Smooth muscle cell (in vitro differentiated cells): ENCODE results near the gene FLAD1. TPM values are rescaled to one million over a fixed set of nuclear protein-coding genes. Genes with fewer than 3 reads are reported as not detected.

Experiments used
- DNase-seq: peaks from one replicate; lab custom pipeline; 2025; ENCODE audit not compliant: unreplicated experiment; lab: John Stamatoyannopoulos, UW
- H2AFZ ChIP-seq: fragments of 200-600 bp; sonication (generic); 2 replicates; pipeline ENCODE4 v1.6.0; 2016; ENCODE audit warnings: antibody characterized with exemption, low read depth, mild to moderate bottlenecking
- H3F3A ChIP-seq: fragments of 200-600 bp; sonication (generic); 2 replicates; pipeline ENCODE4 v1.6.0; 2017; ENCODE audit warnings: antibody characterized with exemption, low read depth
- H3K27ac ChIP-seq: fragments of 200-600 bp; sonication (generic); 2 replicates; pipeline ENCODE4 v1.5.1; 2016; ENCODE audit warnings: low read depth, mild to moderate bottlenecking
- H3K27me3 ChIP-seq: fragments of 200-600 bp; sonication (generic); 2 replicates; pipeline ENCODE4 v1.6.1; 2016; ENCODE audit warnings: low read depth, mild to moderate bottlenecking
- H3K36me3 ChIP-seq: fragments of 200-600 bp; sonication (generic); 2 replicates; pipeline ENCODE4 v1.5.1; 2016; ENCODE audit warnings: low read depth
- H3K4me1 ChIP-seq: fragments of 200-600 bp; sonication (generic); 2 replicates; pipeline ENCODE4 v1.5.1; 2016; ENCODE audit warnings: low read depth
- H3K4me2 ChIP-seq: fragments of 200-600 bp; sonication (generic); 2 replicates; pipeline ENCODE4 v1.6.0; 2016; ENCODE audit warnings: mild to moderate bottlenecking
- H3K4me3 ChIP-seq: fragments of 200-600 bp; sonication (generic); 2 replicates; pipeline ENCODE4 v1.5.1; 2016; ENCODE audit warnings: mild to moderate bottlenecking
- H3K79me2 ChIP-seq: fragments of 200-600 bp; sonication (generic); 2 replicates; pipeline ENCODE4 v1.6.0; 2016; ENCODE audit warnings: low read depth, mild to moderate bottlenecking
- H3K9ac ChIP-seq: fragments of 200-600 bp; sonication (generic); 2 replicates; pipeline ENCODE4 v1.6.0; 2016; ENCODE audit warnings: low read depth
- H3K9me3 ChIP-seq: fragments of 200-600 bp; sonication (generic); replicated peaks from 2 replicates; pipeline ENCODE4 v1.5.1; 2016; ENCODE audit warnings: low read depth
- H4K20me1 ChIP-seq: fragments of 200-600 bp; sonication (generic); 2 replicates; pipeline ENCODE4 v1.6.0; 2016; ENCODE audit warnings: low read depth
- WGBS: methylation state at CpG from one replicate; pipeline ENCODE4 v1.1.7; 2016; ENCODE audit warnings: low lambda C conversion rate; 5-methylcytosine and 5-hydroxymethylcytosine counted together
- polyA plus RNA-seq: library from polyadenylated mRNA; unstranded; fragments of >200 nt; fragmentation: Nextera tagmentation; extraction: Ambion mirVana; gene quantifications from 2 replicates; pipeline ENCODE4 v1.2.1, GENCODE V29; 2016
- total RNA-seq: library from RNA; depleted of rRNA; stranded (reverse); fragments of >200 nt; gene quantifications from 2 replicates; pipeline ENCODE4 v1.2.3, GENCODE V29; 2014
- TF ChIP-seq, protein P1 (sequence below): fragments of 200-600 bp; sonication (generic); IDR thresholded peaks from 2 replicates; pipeline ENCODE4 v1.5.1; 2017; ENCODE audit warnings: borderline replicate concordance, mild to moderate bottlenecking, antibody characterized with exemption; ENCODE audit not compliant: insufficient read depth, poor library complexity, severe bottlenecking

The FLAD1 gene
- total and polyA plus RNA-seq, 2 experiments from 2014 or later, result 31.1 to 51.4 TPM

DNA sequence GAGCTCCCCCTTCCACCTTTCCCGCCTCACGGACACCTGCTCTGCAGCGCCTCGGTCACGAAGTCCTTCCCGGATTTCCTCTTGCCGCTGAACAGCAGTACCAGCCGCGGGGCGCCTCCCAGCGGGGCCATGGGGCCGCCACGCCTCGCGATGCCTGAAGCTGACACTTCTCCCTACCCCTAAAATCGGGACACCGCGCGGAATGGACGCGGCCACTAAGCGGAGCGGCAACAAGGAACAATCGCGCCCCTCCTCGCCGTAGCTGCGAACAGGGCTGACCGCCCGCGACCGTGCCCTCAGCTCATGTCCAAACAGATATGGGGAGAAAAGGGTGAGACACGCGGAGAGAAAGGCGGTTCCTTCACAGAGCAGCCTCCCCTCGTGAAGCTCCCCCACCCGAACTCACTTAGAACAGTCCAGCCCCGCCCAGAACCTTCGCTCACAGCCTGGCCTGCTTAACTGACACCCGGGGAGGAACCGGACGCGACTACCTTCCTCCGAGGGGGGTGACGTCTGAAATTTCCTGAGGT lies 46.5 kb upstream of the FLAD1 start, which contains the start of gene PMVK:
TSS of gene PMVK (minus strand) at position 165 of the 530 bp plus-strand sequence. CDS start at position 131, 34 bp downstream.
- H2AFZ ChIP-seq, result peak within 1 kb of the TSS; percentile 78
- H3K4me3 ChIP-seq, result peak within 1 kb of the TSS; percentile 62
- H3K27me3 ChIP-seq, result no peaks in the 10 kb centered on the region
- H3K4me2 ChIP-seq, result peak within 1 kb of the TSS; percentile 82
- H3K27ac ChIP-seq, result peak within 1 kb of the TSS; percentile 96
- TF ChIP-seq, protein P1, sequence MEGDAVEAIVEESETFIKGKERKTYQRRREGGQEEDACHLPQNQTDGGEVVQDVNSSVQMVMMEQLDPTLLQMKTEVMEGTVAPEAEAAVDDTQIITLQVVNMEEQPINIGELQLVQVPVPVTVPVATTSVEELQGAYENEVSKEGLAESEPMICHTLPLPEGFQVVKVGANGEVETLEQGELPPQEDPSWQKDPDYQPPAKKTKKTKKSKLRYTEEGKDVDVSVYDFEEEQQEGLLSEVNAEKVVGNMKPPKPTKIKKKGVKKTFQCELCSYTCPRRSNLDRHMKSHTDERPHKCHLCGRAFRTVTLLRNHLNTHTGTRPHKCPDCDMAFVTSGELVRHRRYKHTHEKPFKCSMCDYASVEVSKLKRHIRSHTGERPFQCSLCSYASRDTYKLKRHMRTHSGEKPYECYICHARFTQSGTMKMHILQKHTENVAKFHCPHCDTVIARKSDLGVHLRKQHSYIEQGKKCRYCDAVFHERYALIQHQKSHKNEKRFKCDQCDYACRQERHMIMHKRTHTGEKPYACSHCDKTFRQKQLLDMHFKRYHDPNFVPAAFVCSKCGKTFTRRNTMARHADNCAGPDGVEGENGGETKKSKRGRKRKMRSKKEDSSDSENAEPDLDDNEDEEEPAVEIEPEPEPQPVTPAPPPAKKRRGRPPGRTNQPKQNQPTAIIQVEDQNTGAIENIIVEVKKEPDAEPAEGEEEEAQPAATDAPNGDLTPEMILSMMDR, result peak; percentile 9
- H3K9me3 ChIP-seq, result no peaks in the 10 kb centered on the region
- H3F3A ChIP-seq, result no peaks in the 10 kb centered on the region
- DNase-seq, result peak; percentile 94
- H3K79me2 ChIP-seq, result no peaks in the 10 kb centered on the region
- under 1% methylated on average over 44 of the region's 45 CpGs for WGBS
- no peaks in the 10 kb centered on the region for H4K20me1 ChIP-seq
- H3K4me1 ChIP-seq, result peaks cover 15% of the 10 kb centered on the region
- H3K36me3 ChIP-seq, result no peaks in the 10 kb centered on the region
- H3K9ac ChIP-seq, result peak within 1 kb of the TSS; percentile 99

DNA sequence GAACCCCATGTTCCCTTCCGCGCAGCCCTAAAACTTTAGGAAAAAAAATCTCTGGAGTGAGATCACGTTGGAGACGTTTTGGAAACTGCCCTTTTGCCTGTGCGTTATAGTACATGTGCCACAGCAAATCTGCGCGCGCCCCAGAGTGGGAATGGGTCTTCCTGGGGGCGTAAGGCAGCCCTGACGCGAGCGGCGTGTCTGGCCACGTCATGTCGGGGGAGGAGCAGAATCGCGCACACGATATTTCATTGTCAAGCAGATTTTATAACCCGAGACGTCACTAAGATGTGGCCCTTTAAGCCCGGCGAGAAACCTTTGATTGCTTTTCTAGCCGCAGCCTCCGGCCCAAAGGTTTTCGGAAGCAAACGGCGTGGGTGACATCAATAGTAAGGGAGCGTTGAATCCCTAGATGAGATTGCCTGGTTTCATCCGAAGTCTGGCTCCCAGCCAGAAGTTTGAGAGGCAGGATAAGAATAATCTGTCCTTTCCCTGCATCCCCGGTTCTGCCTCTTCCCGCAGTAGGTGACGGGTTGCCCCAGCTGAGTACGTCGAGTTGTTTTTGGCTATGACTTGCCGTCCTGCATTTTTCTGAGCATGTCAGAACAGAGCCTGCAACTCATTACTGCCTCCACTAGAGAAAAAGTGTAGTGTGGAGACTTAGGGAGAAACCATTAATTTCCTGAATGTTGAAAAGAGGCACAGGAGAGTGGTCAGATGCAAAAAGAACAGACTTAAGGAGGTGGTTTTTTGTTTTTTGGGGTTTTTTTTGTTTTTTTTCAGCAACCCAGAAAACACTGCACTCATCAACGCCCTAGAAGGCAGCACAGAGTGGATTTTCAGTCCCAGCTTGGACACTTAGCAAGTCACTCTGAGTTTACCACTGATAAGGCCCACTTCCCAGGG lies 45.8 kb upstream of the FLAD1 start:
- no peaks in the 10 kb centered on the region for H3K27me3 ChIP-seq
- DNase-seq, result peak; percentile 94
- 2% methylated on average over 36 of the region's 36 CpGs for WGBS

DNA sequence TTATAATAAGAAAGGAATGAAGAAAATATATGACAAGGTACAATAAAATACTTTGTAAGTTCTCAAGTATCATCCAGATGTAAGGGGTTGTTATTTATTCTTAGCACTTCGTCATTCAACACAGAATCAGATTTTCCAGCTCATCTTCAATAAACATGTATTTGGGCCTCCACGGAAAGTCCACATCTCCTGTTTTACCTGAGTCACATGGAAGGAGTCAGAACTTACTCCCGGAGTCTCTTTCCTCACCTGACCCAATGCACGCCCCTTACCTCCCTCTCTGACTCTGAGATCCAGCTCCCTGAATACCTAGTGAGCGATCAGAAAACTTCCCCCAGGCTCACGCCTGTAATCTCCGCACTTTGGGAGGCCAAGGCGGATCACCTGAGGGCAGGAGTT lies 45.2 kb upstream of the FLAD1 start:
- Histone ChIP-seq H3K4me1 (peaks cover 15% of the 10 kb centered on the region), H3K9me3 (no peaks in the 10 kb centered on the region), H3F3A (no peaks in the 10 kb centered on the region), H3K36me3 (no peaks in the 10 kb centered on the region), H3K4me3 (peak overlapping the region; percentile 62), H3K9ac (peak overlapping the region; percentile 99), H3K4me2 (peak overlapping the region; percentile 82), H3K79me2 (no peaks in the 10 kb centered on the region), H3K27me3 (no peaks in the 10 kb centered on the region), H4K20me1 (no peaks in the 10 kb centered on the region), H2AFZ (no peak overlapping the region), H3K27ac (peak overlapping the region; percentile 96)
- TF ChIP-seq, protein P1, result no peak
- 90% methylated on average over 8 of the region's 8 CpGs for WGBS
- no peak for DNase-seq

More for the DNA sequence above, 45.8 kb upstream of the FLAD1 start:
- Histone ChIP-seq H3K4me3 (peak overlapping the region; percentile 62), H3K9me3 (no peaks in the 10 kb centered on the region), H3K9ac (peak overlapping the region; percentile 99), H3F3A (no peaks in the 10 kb centered on the region), H2AFZ (peak overlapping the region; percentile 78), H3K27ac (peak overlapping the region; percentile 96), H3K79me2 (no peaks in the 10 kb centered on the region), H3K4me2 (peak overlapping the region; percentile 82), H4K20me1 (no peaks in the 10 kb centered on the region), H3K4me1 (peaks cover 15% of the 10 kb centered on the region), H3K36me3 (no peaks in the 10 kb centered on the region)
- TF ChIP-seq, protein P1, result peak; percentile 6
